Measurements from ENCODE around the gene HDAC4. TPM values are rescaled to one million over a fixed set of nuclear protein-coding genes. Genes with fewer than 3 reads are reported as not detected.

HDAC4 gene
- total and polyA plus RNA-seq, 2 of the 8 experiments (the other 6 are each of a cell fraction or from before 2014, with no cell fraction given): 15.4 to 31.5 TPM

- H2BK20ac ChIP-seq (ENCODE audit: low read length): no peak overlapping the region
- DNase-seq (ENCODE audit: low read depth in 1 of 2, low spot score in 2 of 2): no peak
- TF ChIP-seq RXRA (IDR thresholded peaks at IDR 0.05; ENCODE audit: insufficient read depth, low read depth, low read length) (no peak), MAFK (IDR thresholded peaks at IDR 0.05; ENCODE audit: low read depth, low read length) (no peak), RBBP5 (IDR thresholded peaks at IDR 0.05; ENCODE audit: borderline replicate concordance, low read depth, low read length) (no peak), CHD2 (IDR thresholded peaks at IDR 0.05; ENCODE audit: low read length) (no peak), POLR2A (IDR thresholded peaks at IDR 0.05; ENCODE audit: control extremely low read depth in 1 of 2, low read depth in 2 of 2, low read length in 2 of 2) (no peak), ZNF274 (IDR thresholded peaks at IDR 0.05; ENCODE audit: borderline replicate concordance, extremely low read depth, low read length) (no peak), KDM5A (IDR thresholded peaks at IDR 0.05; ENCODE audit: low read length) (no peak), POLR2AphosphoS5 (IDR thresholded peaks at IDR 0.05; ENCODE audit: low read depth, low read length) (no peak), SUZ12 (IDR thresholded peaks at IDR 0.05; ENCODE audit: low read length) (no peak), CREB1 (IDR thresholded peaks at IDR 0.05) (no peak), CTBP2 (IDR thresholded peaks at IDR 0.05; ENCODE audit: borderline replicate concordance, insufficient read depth, insufficient read length, low read length) (no peak), SP4 (IDR thresholded peaks at IDR 0.05; ENCODE audit: low read length) (no peak), FOSL1 (IDR thresholded peaks at IDR 0.05; ENCODE audit: insufficient read depth, low read depth, low read length) (no peak), HDAC6 (IDR thresholded peaks at IDR 0.05; ENCODE audit: low read depth, low read length) (no peak)
- TF ChIP-seq, protein P1, sequence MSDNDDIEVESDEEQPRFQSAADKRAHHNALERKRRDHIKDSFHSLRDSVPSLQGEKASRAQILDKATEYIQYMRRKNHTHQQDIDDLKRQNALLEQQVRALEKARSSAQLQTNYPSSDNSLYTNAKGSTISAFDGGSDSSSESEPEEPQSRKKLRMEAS (IDR thresholded peaks at IDR 0.05): no peak
- TF ChIP-seq, protein P2, sequence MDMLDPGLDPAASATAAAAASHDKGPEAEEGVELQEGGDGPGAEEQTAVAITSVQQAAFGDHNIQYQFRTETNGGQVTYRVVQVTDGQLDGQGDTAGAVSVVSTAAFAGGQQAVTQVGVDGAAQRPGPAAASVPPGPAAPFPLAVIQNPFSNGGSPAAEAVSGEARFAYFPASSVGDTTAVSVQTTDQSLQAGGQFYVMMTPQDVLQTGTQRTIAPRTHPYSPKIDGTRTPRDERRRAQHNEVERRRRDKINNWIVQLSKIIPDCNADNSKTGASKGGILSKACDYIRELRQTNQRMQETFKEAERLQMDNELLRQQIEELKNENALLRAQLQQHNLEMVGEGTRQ (IDR thresholded peaks at IDR 0.05; ENCODE audit: low read length): no peak
Observed at GRCh38 chr2:239171643-239172042, 229.2 kb downstream of the HDAC4 start.

More at GRCh38 chr2:239171643-239172042, 229.2 kb downstream of the HDAC4 start:
- no peak overlapping the region for H3K4me2 ChIP-seq (ENCODE audit: insufficient read depth in 1 of 2, low read depth in 2 of 2, low read length in 2 of 2)
- H2BK5ac ChIP-seq (ENCODE audit: low read depth, low read length): no peak overlapping the region
- no peak overlapping the region for H3K9ac ChIP-seq (replicated peaks in 1 of 4; ENCODE audit: extremely low read depth in 1 of 4, low read depth in 3 of 4, low read length in 3 of 4)
- H3K4me1 ChIP-seq (replicated peaks in 1 of 4; ENCODE audit: control insufficient read depth in 3 of 4, insufficient read depth in 4 of 4, low read length in 3 of 4): no peaks in the 10 kb centered on the region
- H3K56ac ChIP-seq (replicated peaks; ENCODE audit: insufficient read length, low read depth, low read length): no peak overlapping the region
- H3K23ac ChIP-seq (ENCODE audit: insufficient read length): no peak overlapping the region
- no peaks in the 10 kb centered on the region for H3K23me2 ChIP-seq (ENCODE audit: low read depth, low read length)
- H4K20me1 ChIP-seq (replicated peaks in 1 of 2; ENCODE audit: control insufficient read depth in 1 of 2, insufficient read depth in 2 of 2, low read length in 2 of 2): no peaks in the 10 kb centered on the region
- no peak overlapping the region for H3K27ac ChIP-seq (ENCODE audit: low read depth, low read length)
- no peak overlapping the region for H2BK120ac ChIP-seq (replicated peaks; ENCODE audit: low read depth, low read length)
- H3K27me3 ChIP-seq (replicated peaks in 1 of 4; ENCODE audit: control insufficient read depth in 3 of 4, extremely low read depth in 1 of 4, insufficient read depth in 3 of 4, low read length in 3 of 4): no peaks in the 10 kb centered on the region
- ChIA-PET POLR2A (ENCODE audit: partially characterized antibody) (no interaction called here), CTCF (ENCODE audit: partially characterized antibody) (interaction anchor here (1.1 to 1.2 kb wide), 2 partner anchors 9 to 33 kb away, joined by 4 to 5 read pairs; no protein-coding TSS in a partner anchor)
- H3K79me2 ChIP-seq (ENCODE audit: control insufficient read depth in 1 of 2, insufficient read depth in 2 of 2, low read length in 2 of 2): no peaks in the 10 kb centered on the region
- no peak overlapping the region for H2BK12ac ChIP-seq (ENCODE audit: low read depth, low read length)
- peaks cover 0 to 14% (median 6%) of the 10 kb centered on the region in 4 experiments; a peak in 4 of 8 replicates for H3K36me3 ChIP-seq (ENCODE audit: control insufficient read depth in 2 of 4, insufficient read depth in 4 of 4, low read length in 3 of 4)
- FAIRE-seq: no peak
- H3K14ac ChIP-seq (ENCODE audit: insufficient read length): no peak overlapping the region
- H2AK5ac ChIP-seq (ENCODE audit: low read depth, low read length): no peak overlapping the region
- no peak overlapping the region for H2AFZ ChIP-seq (ENCODE audit: low read length)
- H4K5ac ChIP-seq (ENCODE audit: insufficient read length, low read depth, low read length): no peak overlapping the region
- no peak overlapping the region for H4K91ac ChIP-seq (replicated peaks; ENCODE audit: insufficient read length, low read length)
- no peak overlapping the region for H3K4ac ChIP-seq (replicated peaks; ENCODE audit: insufficient read length, low read depth, low read length)
- H3K4me3 ChIP-seq (ENCODE audit: extremely low read depth in 1 of 4, insufficient read depth in 2 of 4, low read depth in 3 of 4, low read length in 4 of 4): no peak overlapping the region
- no peak overlapping the region for H3K18ac ChIP-seq (ENCODE audit: extremely low read depth, low read length)
- no peak overlapping the region for H4K8ac ChIP-seq (ENCODE audit: extremely low read depth, insufficient read depth, low read length)
- peaks cover 21 to 24% of the 10 kb centered on the region in 2 experiments for H3K9me3 ChIP-seq (ENCODE audit: insufficient read depth in 2 of 2, low read depth in 1 of 2, low read length in 1 of 2)
- no peak overlapping the region for H2BK15ac ChIP-seq (ENCODE audit: low read length)
- no peaks in the 10 kb centered on the region for H3K79me1 ChIP-seq (ENCODE audit: low read depth, low read length)

Data from H1 (cell line).